Astrocyte (in vitro differentiated cells and primary cell): ENCODE measurements around the gene NEUROG1.

Experiments
- EZH2 ChIP-seq: IDR thresholded peaks from 2 replicates; pipeline ENCODE4 v1.6.1; 2012; ENCODE audit warnings: mild to moderate bottlenecking, low read length, inconsistent platforms; ENCODE audit not compliant: insufficient read depth
- TF ChIP-seq, protein P1 (sequence below): IDR thresholded peaks from 2 replicates; pipeline ENCODE4 v1.5.1; 2011; ENCODE audit warnings: low read depth, mild to moderate bottlenecking, inconsistent platforms, low read length, moderate library complexity; ENCODE audit not compliant: insufficient read depth

DNA sequence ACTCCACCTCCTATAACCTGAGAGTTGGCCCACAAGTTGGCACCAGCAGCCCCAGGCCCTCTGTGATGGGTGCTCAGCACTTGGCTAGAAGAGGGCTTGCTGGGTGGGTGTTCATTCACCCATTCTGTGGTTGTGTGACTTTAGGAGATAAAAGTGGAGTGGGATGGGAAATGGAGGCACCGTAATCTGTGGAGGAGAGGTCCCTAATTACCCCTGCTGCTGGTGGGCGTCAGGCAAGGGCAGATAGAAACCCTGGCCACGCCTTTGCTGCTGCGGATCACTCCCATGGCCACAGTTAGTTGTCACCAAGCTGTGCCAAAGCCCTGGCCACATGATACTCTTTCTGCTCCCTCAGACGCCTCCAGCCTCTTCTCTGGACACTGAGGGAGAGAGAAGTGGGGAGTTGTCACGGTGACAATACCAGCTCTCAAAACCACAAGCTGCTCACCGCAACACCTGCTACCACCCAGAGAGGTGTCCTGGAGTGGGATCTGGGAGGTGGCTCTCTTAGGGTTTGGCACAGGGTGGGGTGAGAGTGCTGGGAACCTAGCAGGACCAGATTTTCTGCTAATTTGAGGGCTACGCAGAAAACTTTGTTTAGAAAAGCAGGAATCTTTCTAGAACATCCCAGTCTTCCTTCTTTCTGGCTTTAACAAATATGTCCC is 12.0 kb upstream of the NEUROG1 start:
- TF ChIP-seq, protein P1, sequence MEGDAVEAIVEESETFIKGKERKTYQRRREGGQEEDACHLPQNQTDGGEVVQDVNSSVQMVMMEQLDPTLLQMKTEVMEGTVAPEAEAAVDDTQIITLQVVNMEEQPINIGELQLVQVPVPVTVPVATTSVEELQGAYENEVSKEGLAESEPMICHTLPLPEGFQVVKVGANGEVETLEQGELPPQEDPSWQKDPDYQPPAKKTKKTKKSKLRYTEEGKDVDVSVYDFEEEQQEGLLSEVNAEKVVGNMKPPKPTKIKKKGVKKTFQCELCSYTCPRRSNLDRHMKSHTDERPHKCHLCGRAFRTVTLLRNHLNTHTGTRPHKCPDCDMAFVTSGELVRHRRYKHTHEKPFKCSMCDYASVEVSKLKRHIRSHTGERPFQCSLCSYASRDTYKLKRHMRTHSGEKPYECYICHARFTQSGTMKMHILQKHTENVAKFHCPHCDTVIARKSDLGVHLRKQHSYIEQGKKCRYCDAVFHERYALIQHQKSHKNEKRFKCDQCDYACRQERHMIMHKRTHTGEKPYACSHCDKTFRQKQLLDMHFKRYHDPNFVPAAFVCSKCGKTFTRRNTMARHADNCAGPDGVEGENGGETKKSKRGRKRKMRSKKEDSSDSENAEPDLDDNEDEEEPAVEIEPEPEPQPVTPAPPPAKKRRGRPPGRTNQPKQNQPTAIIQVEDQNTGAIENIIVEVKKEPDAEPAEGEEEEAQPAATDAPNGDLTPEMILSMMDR, result no peak
- TF ChIP-seq EZH2, result no peak
